HEK293 (cell line): ENCODE results near the gene PIBF1.

Source experiments
- CTCF ChIA-PET: fragments of 350-600 bp; formaldehyde crosslinking; extraction: SDS; loops from one replicate; lab custom pipeline; 2021; ENCODE audit warnings: antibody characterized with exemption; lab: Yijun Ruan, JAX
- POLR2A ChIA-PET: fragments of 300-600 bp; formaldehyde crosslinking; extraction: SDS; loops from one replicate; lab custom pipeline; 2020; ENCODE audit warnings: antibody characterized with exemption, inconsistent platforms; lab: Yijun Ruan, JAX
- H3K27ac ChIP-seq: fragments of 200-500 bp; sonication (Bioruptor generic); 2 replicates; pipeline ENCODE4 v1.5.1; 2014; ENCODE audit warnings: low read depth, low read length, control low read depth, inconsistent platforms; ENCODE audit errors: extremely low read depth
- H3K36me3 ChIP-seq, 2 experiments: fragments of 200-500 bp in 1 of 2; sonication (Bioruptor generic) in 1 of 2; 1 replicate in 1 of 2; 2 replicates in 1 of 2; pipeline ENCODE4 v1.5.1; 2014 to 2017; ENCODE audit warnings: inconsistent platforms in 2 of 2, low read length in 2 of 2; ENCODE audit not compliant: control insufficient read depth in 2 of 2, insufficient read depth in 1 of 2
- H3K4me1 ChIP-seq: fragments of 200-500 bp; sonication (Bioruptor generic); 2 replicates; pipeline ENCODE4 v1.5.1; 2014; ENCODE audit warnings: mild to moderate bottlenecking, low read length, inconsistent platforms; ENCODE audit not compliant: control insufficient read depth, insufficient read depth
- H3K4me3 ChIP-seq: 2 replicates; pipeline ENCODE4 v1.5.1; 2011; ENCODE audit warnings: low read depth, mild to moderate bottlenecking, control low read depth, low read length, moderate library complexity
- H3K9me3 ChIP-seq: fragments of 200-500 bp; sonication (Bioruptor generic); 2 replicates; pipeline ENCODE4 v1.5.1; 2014; ENCODE audit warnings: low read depth, low read length, inconsistent platforms; ENCODE audit not compliant: control insufficient read depth, insufficient read depth
- PRDM1 ChIP-seq: fragments of 450-650 bp; formaldehyde crosslinking; IDR thresholded peaks from 2 replicates; pipeline ENCODE4; 2016; ENCODE audit warnings: missing biosample characterization, missing genetic modification characterization
- PRDM2 ChIP-seq: fragments of 450-650 bp; formaldehyde crosslinking; IDR thresholded peaks from 2 replicates; pipeline ENCODE4 v1.5.1; 2016; ENCODE audit warnings: missing biosample characterization, missing genetic modification characterization, borderline replicate concordance
- ZBTB10 ChIP-seq: fragments of 450-650 bp; formaldehyde crosslinking; IDR thresholded peaks from 2 replicates; pipeline ENCODE4 v1.5.1; 2016; ENCODE audit warnings: missing biosample characterization, missing genetic modification characterization
- ZBTB44 ChIP-seq: fragments of 450-650 bp; IDR thresholded peaks from 2 replicates; pipeline ENCODE4 v1.5.1; 2018; ENCODE audit warnings: missing biosample characterization, mild to moderate bottlenecking, missing genetic modification characterization
- ZFP3 ChIP-seq: fragments of 450-650 bp; formaldehyde crosslinking; IDR thresholded peaks from 2 replicates; pipeline ENCODE4 v1.5.1; 2016; ENCODE audit warnings: low read depth, missing biosample characterization, missing genetic modification characterization
- ZNF16 ChIP-seq: fragments of 450-650 bp; formaldehyde crosslinking; IDR thresholded peaks from 2 replicates; pipeline ENCODE4 v1.5.1; 2016; ENCODE audit warnings: low read depth, missing biosample characterization, missing genetic modification characterization
- ZNF19 ChIP-seq: fragments of 450-650 bp; formaldehyde crosslinking; IDR thresholded peaks from 2 replicates; pipeline ENCODE4; 2016; ENCODE audit warnings: missing biosample characterization, missing genetic modification characterization, low read depth
- ZNF2 ChIP-seq: fragments of 450-650 bp; formaldehyde crosslinking; IDR thresholded peaks from 2 replicates; pipeline ENCODE4 v1.5.1; 2016; ENCODE audit warnings: missing biosample characterization, missing genetic modification characterization
- ZNF221 ChIP-seq: fragments of 450-650 bp; formaldehyde crosslinking; IDR thresholded peaks from 2 replicates; pipeline ENCODE4 v1.5.1; 2017; ENCODE audit warnings: missing biosample characterization, missing genetic modification characterization, borderline replicate concordance
- ZNF223 ChIP-seq: fragments of 450-650 bp; formaldehyde crosslinking; IDR thresholded peaks from 2 replicates; pipeline ENCODE4 v1.5.1; 2016; ENCODE audit warnings: missing biosample characterization, missing genetic modification characterization
- ZNF280C ChIP-seq: fragments of 450-650 bp; formaldehyde crosslinking; IDR thresholded peaks from 2 replicates; pipeline ENCODE4 v1.5.1; 2016; ENCODE audit warnings: missing biosample characterization, missing genetic modification characterization
- ZNF521 ChIP-seq: fragments of 450-650 bp; formaldehyde crosslinking; IDR thresholded peaks from 2 replicates; pipeline ENCODE4 v1.5.1; 2017; ENCODE audit warnings: missing biosample characterization, mild to moderate bottlenecking, missing genetic modification characterization
- ZNF658 ChIP-seq: fragments of 450-650 bp; formaldehyde crosslinking; IDR thresholded peaks from 2 replicates; pipeline ENCODE4; 2016; ENCODE audit warnings: missing biosample characterization, missing genetic modification characterization
- ZNF677 ChIP-seq: fragments of 450-650 bp; IDR thresholded peaks from 2 replicates; pipeline ENCODE4 v1.5.0; 2018; ENCODE audit warnings: missing biosample characterization, mild to moderate bottlenecking, missing genetic modification characterization, moderate library complexity
- ZNF776 ChIP-seq: fragments of 450-650 bp; formaldehyde crosslinking; IDR thresholded peaks from 2 replicates; pipeline ENCODE4 v1.5.0; 2017; ENCODE audit warnings: missing biosample characterization, missing genetic modification characterization, borderline replicate concordance

PIBF1 gene

GRCh38 chr13:72737033-72737432 lies 44.9 kb upstream of the PIBF1 start:
- H3K4me3 ChIP-seq, result no peak overlapping the region
- H3K9me3 ChIP-seq, result no peaks in the 10 kb centered on the region
- H3K36me3 ChIP-seq, result peaks cover 6 to 82% of the 10 kb centered on the region in 2 experiments
- TF ChIP-seq ZBTB10 (tag by site-specific recombination) (no peak), ZNF2 (tag by site-specific recombination) (no peak), ZFP3 (tag by site-specific recombination) (no peak), ZNF776 (tag by site-specific recombination) (no peak), ZNF16 (tag by site-specific recombination) (no peak), PRDM2 (tag by site-specific recombination) (no peak), ZBTB44 (tag by site-specific recombination) (no peak), ZNF223 (tag by site-specific recombination) (no peak), ZNF658 (no peak), ZNF280C (tag by site-specific recombination) (no peak), PRDM1 (tag by site-specific recombination) (no peak), ZNF19 (no peak), ZNF677 (no peak)
- no peaks in the 10 kb centered on the region for H3K4me1 ChIP-seq
- POLR2A ChIA-PET, result no interaction called here
- H3K27ac ChIP-seq, result no peak overlapping the region
- CTCF ChIA-PET, result no interaction called here

GRCh38 chr13:72740015-72740414 lies 41.9 kb upstream of the PIBF1 start:
- Histone ChIP-seq H3K9me3 (no peaks in the 10 kb centered on the region), H3K27ac (no peak overlapping the region), H3K4me1 (no peaks in the 10 kb centered on the region), H3K4me3 (no peak overlapping the region), H3K36me3 (peaks cover 6 to 85% of the 10 kb centered on the region in 2 experiments)
- ChIA-PET CTCF (no interaction called here), POLR2A (no interaction called here)
- no peak for TF ChIP-seq ZNF521
- TF ChIP-seq PRDM2 (tag by site-specific recombination), result no peak
- TF ChIP-seq PRDM1 (tag by site-specific recombination), result no peak
- no peak for TF ChIP-seq ZNF2 (tag by site-specific recombination)
- no peak for TF ChIP-seq ZNF221 (tag by site-specific recombination)
